PFSK-1 (cell line): ENCODE results near the gene TTC28.

ENCODE experiments used
- FOXP2 ChIP-seq: optimal IDR thresholded peaks from 2 replicates; pipeline ENCODE3; 2011; ENCODE audit warnings: borderline replicate concordance, control low read depth, inconsistent platforms; ENCODE audit not compliant: insufficient read depth; ENCODE audit errors: extremely low read length, extremely low read depth
- POLR2AphosphoS5 ChIP-seq: IDR thresholded peaks from 2 replicates; pipeline ENCODE4 v1.6.1; 2012; ENCODE audit warnings: low read depth, mild to moderate bottlenecking, control low read depth, low read length, moderate library complexity
- REST ChIP-seq, 2 experiments: IDR thresholded peaks; 2 replicates each; pipeline versions ENCODE4 v1.6.1 to v1.8.0; 2011 to 2012; ENCODE audit warnings: low read depth in 2 of 2, low read length in 2 of 2, control low read depth in 1 of 2, inconsistent platforms in 1 of 2, mild to moderate bottlenecking in 1 of 2, moderate library complexity in 1 of 2; ENCODE audit not compliant: insufficient read depth in 1 of 2
- SIN3A ChIP-seq: IDR thresholded peaks from 2 replicates; pipeline ENCODE4 v1.6.1; 2012; ENCODE audit warnings: mild to moderate bottlenecking, low read length, moderate library complexity, borderline replicate concordance; ENCODE audit not compliant: insufficient read depth
- TAF1 ChIP-seq: IDR thresholded peaks from 2 replicates; pipeline ENCODE4 v1.6.1; 2012; ENCODE audit warnings: low read length, control low read depth, borderline replicate concordance; ENCODE audit not compliant: insufficient read depth

The TTC28 gene

GRCh38 chr22:28029956-28030355, 649.7 kb downstream of the TTC28 start:
- no peak for TF ChIP-seq POLR2AphosphoS5

- TF ChIP-seq SIN3A: no peak; the same call in 1 of the 2 replicates
- TF ChIP-seq FOXP2: peak; percentile 74
Measured at GRCh38 chr22:28029201-28029948, 650.3 kb downstream of the TTC28 start.

GRCh38 chr22:28027453-28028448, 651.9 kb downstream of the TTC28 start:
- TF ChIP-seq SIN3A (no peak), POLR2AphosphoS5 (no peak), FOXP2 (no peak), TAF1 (no peak), REST (IDR thresholded peaks at IDR 0.05; ENCODE audit: insufficient read depth in 1 of 2, low read depth in 2 of 2, low read length in 2 of 2) (no peak)

GRCh38 chr22:28025866-28026575, 653.6 kb downstream of the TTC28 start:
- TF ChIP-seq POLR2AphosphoS5: no peak
- no peak for TF ChIP-seq TAF1
- TF ChIP-seq FOXP2: no peak
- TF ChIP-seq SIN3A: no peak
- no peak for TF ChIP-seq REST (IDR thresholded peaks at IDR 0.05; ENCODE audit: insufficient read depth in 1 of 2, low read depth in 2 of 2, low read length in 2 of 2)

GRCh38 chr22:28025333-28025732, 654.3 kb downstream of the TTC28 start:
- no peak for TF ChIP-seq POLR2AphosphoS5
- TF ChIP-seq REST (IDR thresholded peaks at IDR 0.05; ENCODE audit: insufficient read depth in 1 of 2, low read depth in 2 of 2, low read length in 2 of 2): no peak
- TF ChIP-seq FOXP2: no peak
- no peak for TF ChIP-seq TAF1
- TF ChIP-seq SIN3A: no peak
